Measurements from ENCODE around the gene CNOT2. TPM values are rescaled to one million over a fixed set of nuclear protein-coding genes. Genes with fewer than 3 reads are reported as not detected.

Gene CNOT2
- polyA plus RNA-seq, 1 of the 3 experiments (the other 2 are of a cell fraction), result 45.3 TPM

GRCh38 chr12:70379846-70380245 lies 136.6 kb downstream of the CNOT2 start:
- Histone ChIP-seq H3K9me2 (no peaks in the 10 kb centered on the region), H3K9ac (no peak overlapping the region), H3K27me3 (ENCODE audit: insufficient read depth) (no peaks in the 10 kb centered on the region), H3K79me2 (ENCODE audit: insufficient read depth) (no peaks in the 10 kb centered on the region), H3K4me3 (ENCODE audit: low read depth in 2 of 2, low read length in 1 of 2) (no peak overlapping the region), H3K9me3 (no peaks in the 10 kb centered on the region), H2AFZ (ENCODE audit: low read depth) (no peak overlapping the region), H3K27ac (ENCODE audit: low read depth in 2 of 2, low read length in 1 of 2) (no peak overlapping the region), H3K36me3 (replicated peaks in 1 of 2; ENCODE audit: control insufficient read depth in 1 of 2, insufficient read depth in 2 of 2, low read length in 1 of 2) (no peaks in the 10 kb centered on the region), H3K4me1 (ENCODE audit: control insufficient read depth in 1 of 2, insufficient read depth in 2 of 2, low read depth in 1 of 2, low read length in 1 of 2) (no peaks in the 10 kb centered on the region), H4K20me1 (ENCODE audit: insufficient read depth) (no peaks in the 10 kb centered on the region), H3K4me2 (no peak overlapping the region), H3F3A (replicated peaks; ENCODE audit: insufficient read depth) (no peaks in the 10 kb centered on the region)
- TF ChIP-seq SMC3 (IDR thresholded peaks at IDR 0.05; ENCODE audit: low read depth, low read length), result no peak
- TF ChIP-seq FOSL2 (IDR thresholded peaks at IDR 0.05; ENCODE audit: borderline replicate concordance, low read depth), result no peak
- no peak for TF ChIP-seq YY1 (IDR thresholded peaks at IDR 0.05; ENCODE audit: low read depth)
- TF ChIP-seq FOXM1 (IDR thresholded peaks at IDR 0.05; ENCODE audit: low read depth), result no peak
- 16% methylated on average over 1 of the region's 1 CpG for WGBS (ENCODE audit: low lambda C conversion rate)
- POLR2A ChIA-PET, result no interaction called here
- no peak for DNase-seq
- CTCF ChIA-PET, result interaction anchor here (0.9 kb wide), 1 partner anchor 479 kb away, joined by 3 read pairs; no protein-coding TSS in a partner anchor

- 72% methylated on average over 4 of the region's 4 CpGs for WGBS (ENCODE audit: low lambda C conversion rate)
- H2AFZ ChIP-seq (ENCODE audit: low read depth), result no peak overlapping the region
- no peak overlapping the region for H3K4me3 ChIP-seq (ENCODE audit: low read depth in 2 of 2, low read length in 1 of 2)
- ChIA-PET CTCF (no interaction called here), POLR2A (no interaction called here)
- no peak for TF ChIP-seq NFIC (IDR thresholded peaks at IDR 0.05; ENCODE audit: borderline replicate concordance)
- TF ChIP-seq, protein P1, sequence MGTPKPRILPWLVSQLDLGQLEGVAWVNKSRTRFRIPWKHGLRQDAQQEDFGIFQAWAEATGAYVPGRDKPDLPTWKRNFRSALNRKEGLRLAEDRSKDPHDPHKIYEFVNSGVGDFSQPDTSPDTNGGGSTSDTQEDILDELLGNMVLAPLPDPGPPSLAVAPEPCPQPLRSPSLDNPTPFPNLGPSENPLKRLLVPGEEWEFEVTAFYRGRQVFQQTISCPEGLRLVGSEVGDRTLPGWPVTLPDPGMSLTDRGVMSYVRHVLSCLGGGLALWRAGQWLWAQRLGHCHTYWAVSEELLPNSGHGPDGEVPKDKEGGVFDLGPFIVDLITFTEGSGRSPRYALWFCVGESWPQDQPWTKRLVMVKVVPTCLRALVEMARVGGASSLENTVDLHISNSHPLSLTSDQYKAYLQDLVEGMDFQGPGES (IDR thresholded peaks at IDR 0.05; ENCODE audit: low read depth, low read length), result no peak
- no peak for TF ChIP-seq CTCF (IDR thresholded peaks at IDR 0.05)
- TF ChIP-seq ELF1 (IDR thresholded peaks at IDR 0.05), result no peak
- TF ChIP-seq RAD21 (IDR thresholded peaks at IDR 0.05; ENCODE audit: low read length), result no peak
- TF ChIP-seq, protein P2, sequence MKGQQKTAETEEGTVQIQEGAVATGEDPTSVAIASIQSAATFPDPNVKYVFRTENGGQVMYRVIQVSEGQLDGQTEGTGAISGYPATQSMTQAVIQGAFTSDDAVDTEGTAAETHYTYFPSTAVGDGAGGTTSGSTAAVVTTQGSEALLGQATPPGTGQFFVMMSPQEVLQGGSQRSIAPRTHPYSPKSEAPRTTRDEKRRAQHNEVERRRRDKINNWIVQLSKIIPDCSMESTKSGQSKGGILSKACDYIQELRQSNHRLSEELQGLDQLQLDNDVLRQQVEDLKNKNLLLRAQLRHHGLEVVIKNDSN (IDR thresholded peaks at IDR 0.05; ENCODE audit: borderline replicate concordance, low read depth), result no peak
- no peak for TF ChIP-seq POLR2AphosphoS5 (IDR thresholded peaks at IDR 0.05; ENCODE audit: low read depth, low read length)
- TF ChIP-seq GATA2 (CRISPR knock-in tag; IDR thresholded peaks at IDR 0.05), result no peak
- no peak for TF ChIP-seq TAF1 (IDR thresholded peaks at IDR 0.05; ENCODE audit: borderline replicate concordance, low read depth, low read length)
- TF ChIP-seq SIN3A (IDR thresholded peaks at IDR 0.05; ENCODE audit: borderline replicate concordance, low read depth, low read length), result no peak
- no peak for TF ChIP-seq YY1 (IDR thresholded peaks at IDR 0.05; ENCODE audit: low read depth)
- TF ChIP-seq, protein P3, sequence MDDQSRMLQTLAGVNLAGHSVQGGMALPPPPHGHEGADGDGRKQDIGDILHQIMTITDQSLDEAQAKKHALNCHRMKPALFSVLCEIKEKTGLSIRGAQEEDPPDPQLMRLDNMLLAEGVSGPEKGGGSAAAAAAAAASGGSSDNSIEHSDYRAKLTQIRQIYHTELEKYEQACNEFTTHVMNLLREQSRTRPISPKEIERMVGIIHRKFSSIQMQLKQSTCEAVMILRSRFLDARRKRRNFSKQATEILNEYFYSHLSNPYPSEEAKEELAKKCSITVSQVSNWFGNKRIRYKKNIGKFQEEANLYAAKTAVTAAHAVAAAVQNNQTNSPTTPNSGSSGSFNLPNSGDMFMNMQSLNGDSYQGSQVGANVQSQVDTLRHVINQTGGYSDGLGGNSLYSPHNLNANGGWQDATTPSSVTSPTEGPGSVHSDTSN (IDR thresholded peaks at IDR 0.05), result no peak
- TF ChIP-seq, protein P4, sequence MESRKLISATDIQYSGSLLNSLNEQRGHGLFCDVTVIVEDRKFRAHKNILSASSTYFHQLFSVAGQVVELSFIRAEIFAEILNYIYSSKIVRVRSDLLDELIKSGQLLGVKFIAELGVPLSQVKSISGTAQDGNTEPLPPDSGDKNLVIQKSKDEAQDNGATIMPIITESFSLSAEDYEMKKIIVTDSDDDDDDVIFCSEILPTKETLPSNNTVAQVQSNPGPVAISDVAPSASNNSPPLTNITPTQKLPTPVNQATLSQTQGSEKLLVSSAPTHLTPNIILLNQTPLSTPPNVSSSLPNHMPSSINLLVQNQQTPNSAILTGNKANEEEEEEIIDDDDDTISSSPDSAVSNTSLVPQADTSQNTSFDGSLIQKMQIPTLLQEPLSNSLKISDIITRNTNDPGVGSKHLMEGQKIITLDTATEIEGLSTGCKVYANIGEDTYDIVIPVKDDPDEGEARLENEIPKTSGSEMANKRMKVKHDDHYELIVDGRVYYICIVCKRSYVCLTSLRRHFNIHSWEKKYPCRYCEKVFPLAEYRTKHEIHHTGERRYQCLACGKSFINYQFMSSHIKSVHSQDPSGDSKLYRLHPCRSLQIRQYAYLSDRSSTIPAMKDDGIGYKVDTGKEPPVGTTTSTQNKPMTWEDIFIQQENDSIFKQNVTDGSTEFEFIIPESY (IDR thresholded peaks at IDR 0.05; ENCODE audit: borderline replicate concordance, low read depth), result no peak
- no peak for TF ChIP-seq MEF2A (IDR thresholded peaks at IDR 0.05; ENCODE audit: borderline replicate concordance, low read depth)
- no peak for TF ChIP-seq FOXJ3 (CRISPR knock-in tag; IDR thresholded peaks at IDR 0.05)
- TF ChIP-seq CHD2 (IDR thresholded peaks at IDR 0.05; ENCODE audit: low read length, partially characterized antibody), result no peak
- H3K9me2 ChIP-seq, result no peaks in the 10 kb centered on the region
- no peak overlapping the region for H3K27ac ChIP-seq (ENCODE audit: low read depth in 2 of 2, low read length in 1 of 2)
- no peaks in the 10 kb centered on the region for H3K79me2 ChIP-seq (ENCODE audit: insufficient read depth)
- no peak overlapping the region for H3K9ac ChIP-seq
- no peak overlapping the region for H3K4me2 ChIP-seq
- DNase-seq, result no peak
- H3K36me3 ChIP-seq (replicated peaks in 1 of 2; ENCODE audit: control insufficient read depth in 1 of 2, insufficient read depth in 2 of 2, low read length in 1 of 2), result no peaks in the 10 kb centered on the region
- no peaks in the 10 kb centered on the region for H3K27me3 ChIP-seq (ENCODE audit: insufficient read depth)
- no peaks in the 10 kb centered on the region for H4K20me1 ChIP-seq (ENCODE audit: insufficient read depth)
- H3K9me3 ChIP-seq, result no peaks in the 10 kb centered on the region
- no peaks in the 10 kb centered on the region for H3K4me1 ChIP-seq (ENCODE audit: control insufficient read depth in 1 of 2, insufficient read depth in 2 of 2, low read depth in 1 of 2, low read length in 1 of 2)
- no peaks in the 10 kb centered on the region for H3F3A ChIP-seq (replicated peaks; ENCODE audit: insufficient read depth)
These were observed 140.3 kb downstream of the CNOT2 start for GRCh38 chr12:70383484-70383883.

Measured in SK-N-SH (cell line).